MM.1S (cell line): Measurements from ENCODE around the gene RBKS.

Experiments
- DNase-seq: peaks from one replicate; pipeline ENCODE4 v3.0.0-alpha.2; 2015
- H2AFZ ChIP-seq: fragments of 300-600 bp; sonication (generic); 2 replicates; pipeline ENCODE4 v1.6.0; 2016; ENCODE audit warnings: antibody characterized with exemption, low read length
- H3F3A ChIP-seq: fragments of 300-600 bp; sonication (generic); 2 replicates; pipeline ENCODE4 v1.6.1; 2016; ENCODE audit warnings: mild to moderate bottlenecking, antibody characterized with exemption, low read length, moderate library complexity, mixed read lengths; ENCODE audit not compliant: insufficient read depth
- H3K27ac ChIP-seq: fragments of 300-600 bp; sonication (generic); 2 replicates; pipeline ENCODE4 v1.5.1; 2016; ENCODE audit warnings: mild to moderate bottlenecking, low read length
- H3K27me3 ChIP-seq: fragments of 300-600 bp; sonication (generic); replicated peaks from 2 replicates; pipeline ENCODE4 v1.6.0; 2016; ENCODE audit warnings: low read length; ENCODE audit not compliant: insufficient read depth
- H3K36me3 ChIP-seq: fragments of 300-600 bp; sonication (generic); replicated peaks from 2 replicates; pipeline ENCODE4 v1.6.1; 2016; ENCODE audit warnings: mild to moderate bottlenecking, low read length, mixed read lengths; ENCODE audit not compliant: insufficient read depth
- H3K4me1 ChIP-seq: fragments of 300-600 bp; sonication (generic); 2 replicates; pipeline ENCODE4 v1.6.1; 2016; ENCODE audit warnings: low read length, mixed read lengths
- H3K4me2 ChIP-seq: fragments of 300-600 bp; sonication (generic); 2 replicates; pipeline ENCODE4 v1.6.0; 2016; ENCODE audit warnings: low read depth, low read length
- H3K4me3 ChIP-seq: fragments of 300-600 bp; sonication (generic); 2 replicates; pipeline ENCODE4 v1.5.1; 2016; ENCODE audit warnings: low read length, mixed read lengths
- H3K79me2 ChIP-seq: fragments of 300-600 bp; sonication (generic); 2 replicates; pipeline ENCODE4 v1.6.1; 2016; ENCODE audit warnings: mixed run types, low read length, mixed read lengths
- H3K9ac ChIP-seq: fragments of 300-600 bp; sonication (generic); 2 replicates; pipeline ENCODE4 v1.6.1; 2016; ENCODE audit warnings: low read length, mixed read lengths
- H3K9me2 ChIP-seq: fragments of 300-600 bp; sonication (generic); replicated peaks from 2 replicates; pipeline ENCODE4 v1.6.1; 2016; ENCODE audit warnings: mild to moderate bottlenecking, low read length, mixed read lengths; ENCODE audit not compliant: insufficient read depth
- H3K9me3 ChIP-seq: fragments of 300-600 bp; sonication (generic); replicated peaks from 2 replicates; pipeline ENCODE4 v1.6.1; 2016; ENCODE audit warnings: mild to moderate bottlenecking, low read length, mixed read lengths; ENCODE audit not compliant: insufficient read depth
- H4K20me1 ChIP-seq: fragments of 300-600 bp; sonication (generic); 2 replicates; pipeline ENCODE4 v1.6.1; 2016; ENCODE audit warnings: mild to moderate bottlenecking, low read length, moderate library complexity, mixed read lengths; ENCODE audit not compliant: insufficient read depth
- CTCF ChIP-seq: fragments of 300-600 bp; sonication (generic); IDR thresholded peaks from 2 replicates; pipeline ENCODE4 v1.5.1; 2016; ENCODE audit warnings: antibody characterized with exemption, low read length, mixed read lengths
- EZH2 ChIP-seq: fragments of 300-600 bp; sonication (generic); optimal IDR thresholded peaks from 2 replicates; pipeline ENCODE3; 2017; ENCODE audit warnings: low read depth, mild to moderate bottlenecking, antibody characterized with exemption, low read length, mixed read lengths
- EZH2phosphoT487 ChIP-seq: fragments of 300-600 bp; sonication (generic); IDR thresholded peaks from 2 replicates; pipeline ENCODE4 v1.6.1; 2018; ENCODE audit warnings: antibody characterized with exemption, low read length

Gene RBKS

DNA sequence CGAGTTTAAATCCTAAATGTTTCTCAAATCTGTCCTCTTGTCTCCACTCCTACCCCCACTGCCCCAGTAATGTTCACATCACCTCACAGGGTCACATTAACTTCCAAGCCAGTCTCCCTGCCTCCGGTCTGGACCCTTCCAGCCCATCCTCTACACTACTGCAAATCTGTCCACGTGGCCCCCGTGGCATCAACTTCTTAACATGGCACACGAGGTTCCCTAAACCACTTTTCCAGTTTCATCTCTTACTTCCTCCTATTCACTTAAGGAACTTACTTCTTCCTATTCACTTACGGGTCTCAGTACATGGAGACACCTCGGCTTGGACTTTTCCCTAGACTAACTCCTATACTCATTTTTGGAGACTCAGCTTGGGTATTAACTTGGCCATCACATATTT is 91.7 kb downstream of the RBKS start:
- TF ChIP-seq CTCF (no peak), EZH2phosphoT487 (no peak), EZH2 (no peak)
- Histone ChIP-seq H3K36me3 (no peaks in the 10 kb centered on the region), H3F3A (no peaks in the 10 kb centered on the region), H3K9me3 (no peaks in the 10 kb centered on the region), H2AFZ (no peak overlapping the region), H3K4me3 (no peak overlapping the region), H3K4me1 (no peaks in the 10 kb centered on the region), H3K27ac (no peak overlapping the region), H3K4me2 (no peak overlapping the region), H3K79me2 (no peaks in the 10 kb centered on the region), H4K20me1 (no peaks in the 10 kb centered on the region), H3K9ac (no peak overlapping the region), H3K9me2 (no peaks in the 10 kb centered on the region), H3K27me3 (no peaks in the 10 kb centered on the region)
- no peak for DNase-seq

GRCh38 chr2:27797841-27798240 is 92.3 kb downstream of the RBKS start:
- H3K4me3 ChIP-seq: no peak overlapping the region
- H3F3A ChIP-seq: no peaks in the 10 kb centered on the region
- no peaks in the 10 kb centered on the region for H3K79me2 ChIP-seq
- DNase-seq: no peak
- no peak overlapping the region for H3K9ac ChIP-seq
- H3K27ac ChIP-seq: no peak overlapping the region
- H3K9me3 ChIP-seq: no peaks in the 10 kb centered on the region
- H3K27me3 ChIP-seq: no peaks in the 10 kb centered on the region
- no peaks in the 10 kb centered on the region for H3K9me2 ChIP-seq
- TF ChIP-seq CTCF (no peak), EZH2phosphoT487 (no peak), EZH2 (no peak)
- H3K36me3 ChIP-seq: no peaks in the 10 kb centered on the region
- no peak overlapping the region for H3K4me2 ChIP-seq
- H2AFZ ChIP-seq: no peak overlapping the region
- H4K20me1 ChIP-seq: no peaks in the 10 kb centered on the region
- H3K4me1 ChIP-seq: no peaks in the 10 kb centered on the region

DNA sequence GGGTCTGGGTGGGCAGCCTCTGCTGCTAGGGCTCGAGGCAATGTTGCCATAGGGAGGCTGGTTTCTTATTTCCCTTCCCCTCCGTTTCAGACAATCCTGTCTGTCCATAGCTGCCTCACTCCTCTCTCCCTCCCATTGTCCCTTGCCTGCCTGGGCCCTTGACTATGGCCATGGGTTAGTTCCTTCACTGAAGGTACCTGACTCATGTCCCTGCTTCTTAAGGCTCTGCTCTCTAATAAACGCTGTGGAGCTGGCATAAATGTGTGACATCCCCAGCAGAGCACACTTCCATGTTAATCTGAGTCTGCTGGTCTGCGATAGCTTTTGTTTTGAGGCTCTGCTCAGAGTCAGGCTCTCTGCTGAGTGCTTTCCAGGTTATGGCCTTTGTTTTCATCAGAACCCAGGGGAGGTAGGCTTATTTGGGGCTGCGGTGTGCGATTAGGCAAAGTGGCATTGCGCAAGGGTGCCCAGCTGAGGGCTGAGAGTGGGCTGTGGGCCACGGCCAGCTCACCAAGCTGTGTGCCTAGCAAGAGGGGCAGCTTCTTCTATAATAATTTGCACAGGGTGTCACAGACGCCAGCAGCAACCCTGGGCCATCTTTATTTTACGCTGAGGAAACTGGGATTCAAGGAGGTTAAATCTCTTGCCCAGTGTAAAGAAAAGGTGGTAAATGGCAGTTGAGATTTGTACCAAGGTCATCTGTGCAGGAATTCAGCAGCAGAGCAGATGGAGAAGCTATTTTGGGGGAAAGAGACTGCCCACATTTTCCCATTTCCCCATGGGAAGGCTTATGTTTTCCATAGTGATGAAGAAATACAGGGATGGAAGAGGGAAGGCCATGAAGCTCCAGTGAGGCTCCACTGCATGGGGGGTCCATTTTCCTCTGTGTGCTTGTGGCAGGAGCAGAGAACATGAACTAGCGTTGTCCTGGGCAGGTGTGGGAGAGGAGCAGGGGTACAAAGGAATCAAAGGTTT is 93.1 kb downstream of the RBKS start:
- H3F3A ChIP-seq: no peaks in the 10 kb centered on the region
- no peak overlapping the region for H2AFZ ChIP-seq
- H3K27me3 ChIP-seq: no peaks in the 10 kb centered on the region
- H3K9me3 ChIP-seq: no peaks in the 10 kb centered on the region
- H3K27ac ChIP-seq: no peak overlapping the region
- H4K20me1 ChIP-seq: no peaks in the 10 kb centered on the region
- DNase-seq: no peak
- TF ChIP-seq CTCF: no peak
- H3K4me1 ChIP-seq: no peaks in the 10 kb centered on the region
- H3K4me2 ChIP-seq: no peak overlapping the region
- H3K9me2 ChIP-seq: no peaks in the 10 kb centered on the region
- no peaks in the 10 kb centered on the region for H3K79me2 ChIP-seq
- no peak overlapping the region for H3K4me3 ChIP-seq
- no peaks in the 10 kb centered on the region for H3K36me3 ChIP-seq
- H3K9ac ChIP-seq: no peak overlapping the region
